8988T (cell line): ENCODE data around the gene RIIAD1.
"Not testable (repeated sequence)": the region's sequence is repeated elsewhere in the genome, so short reads cannot be mapped to it uniquely, and the experiment has no call there.

ENCODE experiments used
- DNase-seq: peaks from one replicate; pipeline ENCODE4 v3.0.0; 2011

Gene RIIAD1

DNA sequence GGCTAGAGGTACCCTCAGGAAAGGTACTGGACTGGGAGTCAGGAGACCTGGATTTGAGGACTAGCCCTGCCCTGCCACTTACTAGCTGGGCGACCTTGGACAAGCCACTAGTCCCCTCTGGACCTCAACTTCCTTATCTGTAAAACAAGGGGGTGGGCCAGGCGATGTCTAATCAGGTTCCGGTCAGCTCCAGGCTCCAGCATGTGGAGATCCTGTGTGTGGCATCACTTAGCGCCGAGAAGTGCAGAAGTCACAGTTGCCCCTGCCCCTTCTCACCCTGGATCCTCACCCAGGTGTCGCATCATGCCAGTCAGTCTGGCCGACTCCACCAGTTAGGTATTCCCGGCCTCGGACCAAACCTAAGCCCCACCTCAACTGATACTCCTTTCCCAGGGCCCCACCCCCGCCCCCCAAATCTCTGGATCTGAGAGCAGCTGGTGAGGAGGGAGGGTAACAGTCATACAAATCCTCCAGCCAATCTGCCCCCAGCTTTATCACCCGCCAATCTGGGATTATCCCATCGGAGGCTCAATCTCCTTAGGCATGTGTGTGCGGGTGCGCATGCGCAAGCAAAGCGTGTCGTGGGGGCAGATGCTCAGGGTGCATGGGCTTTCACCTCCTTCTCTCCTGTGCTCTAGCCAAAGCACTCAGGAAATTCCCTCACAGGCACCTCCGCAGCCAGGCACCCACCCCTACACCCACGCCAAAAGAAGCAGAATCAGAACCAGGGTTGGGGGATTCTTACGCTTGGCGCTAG lies 10.1 kb upstream of the RIIAD1 start:
- DNase-seq = no peak

GRCh38 chr1:151711951-151712350 lies 9.4 kb upstream of the RIIAD1 start:
- DNase-seq = no peak

DNA sequence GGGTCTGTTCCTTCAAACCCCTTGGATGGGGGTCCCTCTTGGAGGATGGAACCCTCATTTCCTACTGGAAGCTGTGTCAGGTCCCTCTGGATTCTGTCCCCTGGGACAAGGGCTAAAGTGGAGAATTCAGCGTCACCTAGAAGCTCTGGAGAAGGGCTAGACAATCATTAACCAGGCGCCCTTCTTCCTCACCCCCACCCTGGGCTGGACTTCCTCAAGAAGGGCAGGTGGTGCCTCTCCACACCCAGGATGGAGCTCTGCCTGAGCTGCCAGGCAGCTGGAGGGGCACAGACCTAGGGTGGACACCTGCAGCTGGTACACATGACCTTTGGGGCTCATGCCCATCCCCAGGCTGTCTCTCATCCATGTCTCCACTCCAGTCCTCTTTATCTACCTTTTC lies 8.3 kb upstream of the RIIAD1 start:
- DNase-seq = no peak

DNA sequence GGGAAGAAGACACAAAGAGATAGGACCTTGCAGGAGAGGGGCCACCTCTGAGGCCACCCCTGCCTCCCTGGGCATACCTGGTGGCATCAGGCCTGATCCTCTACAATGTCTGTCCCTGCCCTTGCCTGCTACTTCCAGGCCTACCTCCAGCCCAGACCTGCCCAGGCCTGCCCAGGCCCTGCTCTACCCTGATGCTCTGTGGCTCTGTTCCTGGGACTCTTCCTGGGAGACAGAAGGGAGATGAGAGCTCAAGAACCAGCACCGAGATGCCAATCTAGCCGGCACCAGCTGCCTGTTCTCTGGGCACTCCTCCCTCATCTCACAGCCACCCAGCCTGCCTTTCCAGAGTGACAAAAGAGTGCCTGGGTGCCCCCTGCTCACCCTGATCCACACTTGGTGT lies 7.4 kb upstream of the RIIAD1 start:
- DNase-seq = no peak

GRCh38 chr1:151714820-151715725 lies 6.2 kb upstream of the RIIAD1 start:
- no peak for DNase-seq

DNA sequence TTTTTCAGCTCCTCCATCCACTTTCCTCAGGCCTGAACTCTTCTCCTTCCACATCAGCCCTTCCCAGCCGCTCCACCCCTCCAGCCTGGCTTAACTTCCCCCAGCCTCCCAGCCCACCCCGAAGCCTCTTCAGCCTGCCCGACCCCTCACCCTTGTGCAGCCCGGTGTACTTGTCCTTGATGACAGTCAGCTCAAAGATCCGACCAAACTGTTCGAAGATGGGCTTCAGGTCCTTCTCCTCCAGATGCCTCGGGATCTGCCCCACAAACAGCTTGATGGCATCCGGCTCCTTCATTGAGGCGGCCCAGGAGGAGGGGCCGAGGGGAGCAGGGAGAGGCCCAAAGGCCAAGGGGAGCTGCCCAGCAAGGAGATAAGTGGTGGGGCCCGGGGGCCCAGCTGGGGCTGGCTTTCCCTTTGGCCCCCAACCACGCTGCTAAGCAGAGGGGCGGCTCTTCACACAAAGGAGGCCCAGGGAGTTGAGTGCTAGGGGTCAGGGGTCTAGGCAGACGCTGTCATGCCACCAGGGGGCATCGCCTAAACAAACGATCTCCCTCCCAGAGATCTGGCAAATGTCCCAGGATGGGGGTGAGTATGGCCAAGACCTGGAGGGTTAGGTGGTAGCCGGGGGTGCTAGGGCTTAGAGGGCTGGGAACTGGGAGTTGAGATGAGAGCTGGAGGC lies 5.5 kb upstream of the RIIAD1 start:
- peak; percentile 46 for DNase-seq

- DNase-seq = no peak
These were observed 4.9 kb upstream of the RIIAD1 start for GRCh38 chr1:151716405-151716762.

DNA sequence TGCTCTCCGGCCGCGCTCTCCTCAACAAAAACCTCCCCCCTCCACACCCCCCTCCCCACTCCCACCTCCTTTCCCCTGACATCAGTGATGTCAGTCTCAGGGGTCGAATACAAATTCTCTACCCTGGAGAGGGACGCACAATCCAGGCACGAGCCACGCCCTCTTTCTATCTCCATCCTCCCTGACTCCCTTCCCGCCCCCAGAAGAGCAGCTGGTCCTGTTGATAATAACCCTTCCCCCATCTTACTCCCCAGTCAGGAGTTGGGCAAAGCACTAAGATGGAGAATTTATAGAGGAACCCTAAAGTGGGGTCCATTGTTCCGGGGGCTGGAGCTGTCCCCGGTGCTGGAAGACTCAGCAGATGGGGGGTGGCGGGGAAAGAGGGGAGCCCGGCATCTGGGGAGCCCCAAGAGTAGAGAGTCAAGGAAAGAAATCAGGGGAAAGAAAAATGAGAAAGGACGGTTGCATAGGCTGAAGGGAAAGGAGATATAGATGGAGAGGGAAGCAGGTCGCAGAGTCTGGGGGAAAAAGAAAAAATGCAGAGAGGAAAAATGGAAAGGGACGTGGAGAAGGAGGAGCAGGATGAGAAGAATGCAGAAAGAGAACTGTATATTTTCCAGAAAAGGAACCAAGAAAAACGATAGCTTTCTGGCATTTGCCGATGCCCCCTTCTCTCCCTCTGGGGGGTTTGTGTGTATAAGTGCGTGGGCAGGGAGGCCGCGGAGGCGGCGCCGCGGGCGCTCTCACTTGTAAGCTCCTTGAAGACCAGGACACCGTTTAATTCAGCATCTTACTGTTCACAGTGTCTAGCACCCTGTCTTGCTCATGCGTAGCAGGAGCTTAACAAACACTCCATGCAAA lies 4.3 kb upstream of the RIIAD1 start, which contains the start of gene CELF3:
CELF3 (minus strand) TSS at position 33 of the 861 bp plus-strand sequence. CDS start 783 bp downstream, outside the sequence.
- peak; percentile 41 for DNase-seq

DNA sequence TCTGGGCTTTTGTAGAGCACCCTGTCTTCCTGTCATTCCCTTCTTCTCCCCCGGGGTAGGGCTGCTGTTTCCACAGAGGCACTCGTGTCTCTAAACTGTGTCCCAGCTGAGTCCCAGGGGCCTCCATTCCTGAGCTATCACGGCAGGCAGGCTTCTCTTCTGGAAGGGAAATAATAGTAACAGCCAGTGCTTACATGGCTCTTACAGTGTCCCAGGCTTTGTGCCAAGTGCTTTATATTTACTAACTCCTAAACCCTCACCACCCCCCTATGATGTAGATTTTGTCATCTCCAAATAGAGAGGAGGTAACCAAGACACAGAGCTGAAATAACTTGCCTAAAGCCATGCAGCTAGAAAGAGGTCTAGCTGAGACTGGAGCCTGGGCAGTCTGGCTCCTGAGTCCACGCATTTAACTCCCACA lies 3.3 kb upstream of the RIIAD1 start:
- no peak for DNase-seq

DNA sequence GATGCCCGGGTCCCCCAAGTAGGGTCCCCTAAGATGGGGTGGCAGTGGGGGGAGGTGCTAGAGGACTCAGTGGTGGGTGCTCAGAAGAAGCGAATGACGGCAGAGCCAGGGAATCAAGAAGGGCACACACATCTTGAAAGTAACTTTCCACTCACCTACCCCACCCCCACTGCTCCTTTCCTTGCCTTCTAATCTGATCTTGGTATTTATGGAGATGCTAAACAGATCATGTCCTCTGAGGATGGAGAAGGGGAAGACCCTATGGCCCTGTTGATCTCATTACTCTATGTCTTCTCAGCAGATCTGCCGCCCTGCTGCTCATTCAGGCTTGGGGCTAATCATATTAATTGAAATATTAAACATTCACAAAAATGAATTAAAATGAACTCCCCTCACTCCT lies 2.7 kb upstream of the RIIAD1 start:
- DNase-seq = no peak

GRCh38 chr1:151720125-151720524 lies 1.2 kb upstream of the RIIAD1 start:
- no peak for DNase-seq

- DNase-seq = no peak
These were observed 768 bp upstream of the RIIAD1 start for GRCh38 chr1:151720554-151720953.

- no peak for DNase-seq
These were observed 627 bp downstream of the RIIAD1 start for GRCh38 chr1:151721788-151722510.

DNA sequence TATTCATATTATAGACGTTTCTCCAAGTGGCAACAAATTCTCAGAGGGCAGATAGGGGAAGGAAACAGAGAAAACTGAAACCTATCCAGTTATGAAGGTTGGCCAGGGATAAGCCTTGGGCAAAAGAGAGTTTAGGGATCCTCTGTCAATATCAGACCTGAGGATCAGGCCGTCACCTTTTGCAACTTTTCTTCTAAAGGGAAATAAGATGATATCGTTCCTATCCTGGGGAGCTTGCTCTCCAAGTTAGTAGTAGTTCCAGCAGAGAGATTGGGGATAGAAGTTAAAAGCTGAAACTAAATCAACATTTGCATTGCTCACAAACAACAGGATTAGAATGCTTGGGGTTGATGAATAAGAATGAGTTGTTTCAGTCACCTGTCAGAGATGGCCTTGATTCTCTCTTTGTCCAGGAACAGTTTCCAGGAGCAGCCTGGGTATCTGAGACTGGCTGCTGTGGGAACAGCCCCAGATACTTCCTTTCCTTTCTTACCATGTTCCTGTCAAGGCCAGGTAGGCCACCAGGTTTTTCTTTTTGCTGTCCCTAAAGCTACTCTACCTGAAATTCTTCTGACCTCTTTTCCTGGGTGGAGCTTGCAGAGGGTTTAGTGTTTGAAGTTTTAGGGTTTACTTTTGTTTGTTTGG lies 2.5 kb downstream of the RIIAD1 start:
- no peak for DNase-seq

DNA sequence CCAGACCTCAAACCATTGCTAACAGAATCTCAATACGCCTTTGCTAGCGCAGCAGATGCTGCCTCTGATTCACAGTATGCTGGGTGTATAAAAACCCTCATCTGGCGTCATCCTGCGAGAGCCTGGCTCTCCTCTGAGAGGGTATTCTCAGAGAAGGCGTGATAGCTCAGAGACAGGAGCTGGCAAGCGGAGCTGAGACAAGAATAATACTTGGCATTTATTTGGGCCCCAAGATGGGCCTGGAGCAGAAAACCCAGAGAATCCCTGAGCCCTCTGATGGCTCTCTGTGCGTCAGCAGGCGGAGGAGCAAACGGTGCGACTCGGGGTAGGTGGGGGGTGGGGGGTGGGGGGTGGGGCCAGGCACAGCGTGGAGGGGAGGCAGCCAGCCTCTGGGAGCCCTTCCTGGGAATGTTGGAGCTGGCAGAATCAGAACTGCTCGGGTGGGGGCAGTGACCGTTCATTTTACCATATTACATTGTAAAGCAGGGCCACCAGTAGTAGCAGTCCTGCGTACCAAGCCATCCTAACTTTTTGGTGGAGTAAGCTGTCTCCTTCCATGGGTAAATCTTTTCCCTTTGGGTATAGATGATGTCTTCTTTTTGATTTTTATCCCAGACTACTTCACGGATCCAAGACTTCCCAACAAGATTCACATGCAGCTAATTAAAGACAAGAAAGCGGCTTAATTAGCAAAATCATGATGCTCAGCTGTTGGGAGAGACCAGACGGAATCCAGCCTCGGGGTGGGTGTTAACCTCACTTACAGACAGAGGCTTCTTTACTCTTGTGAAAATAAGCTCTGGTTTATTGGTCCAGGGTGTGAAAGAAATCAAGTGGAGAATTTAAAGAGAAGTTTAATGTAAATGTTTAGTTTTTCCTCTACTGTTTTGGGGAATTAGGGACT lies 7.1 kb downstream of the RIIAD1 start:
- DNase-seq = no peak

GRCh38 chr1:151729157-151729965 lies 8.0 kb downstream of the RIIAD1 start:
- DNase-seq = no peak

DNA sequence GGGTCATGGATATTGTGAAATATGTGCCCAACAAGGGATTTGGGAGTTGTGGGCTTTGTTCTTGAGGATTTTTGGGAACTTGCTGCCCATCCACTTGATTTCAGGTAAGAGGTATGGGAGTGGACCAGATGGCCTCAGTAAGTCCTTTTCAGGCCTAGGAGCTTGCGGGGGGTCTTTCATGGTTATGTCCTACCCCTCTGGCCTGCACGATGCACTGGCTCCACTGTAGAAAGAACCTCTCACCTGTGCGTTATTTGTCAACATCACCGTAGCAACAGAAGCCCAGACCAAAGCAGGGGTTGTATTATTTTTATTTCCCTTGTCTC lies 8.6 kb downstream of the RIIAD1 start:
- DNase-seq = no peak

- DNase-seq = no peak
These were observed 11.8 kb downstream of the RIIAD1 start for GRCh38 chr1:151733126-151733525.

GRCh38 chr1:151733995-151734394 lies 12.7 kb downstream of the RIIAD1 start:
- DNase-seq = not testable (repeated sequence)
